Prostate gland (tissue), 2 donors: ENCODE results near the gene ZDHHC19.

Experiments used
- POLR2A ChIP-seq: fragments of 450-650 bp; IDR thresholded peaks from one replicate; pipeline ENCODE4 v1.6.1; 2016; ENCODE audit warnings: antibody characterized with exemption, mild to moderate bottlenecking
- TF ChIP-seq, protein P1 (sequence below), 4 experiments: fragments of 200-600 bp in 2 of 4; fragments of 450-650 bp in 2 of 4; sonication (generic) in 2 of 4; IDR thresholded peaks; 1 replicate in 3 of 4; 2 replicates in 1 of 4; pipeline ENCODE4 v1.5.1; 2016 to 2019; ENCODE audit warnings: antibody characterized with exemption in 4 of 4, mild to moderate bottlenecking in 2 of 4, moderate library complexity in 2 of 4

DNA sequence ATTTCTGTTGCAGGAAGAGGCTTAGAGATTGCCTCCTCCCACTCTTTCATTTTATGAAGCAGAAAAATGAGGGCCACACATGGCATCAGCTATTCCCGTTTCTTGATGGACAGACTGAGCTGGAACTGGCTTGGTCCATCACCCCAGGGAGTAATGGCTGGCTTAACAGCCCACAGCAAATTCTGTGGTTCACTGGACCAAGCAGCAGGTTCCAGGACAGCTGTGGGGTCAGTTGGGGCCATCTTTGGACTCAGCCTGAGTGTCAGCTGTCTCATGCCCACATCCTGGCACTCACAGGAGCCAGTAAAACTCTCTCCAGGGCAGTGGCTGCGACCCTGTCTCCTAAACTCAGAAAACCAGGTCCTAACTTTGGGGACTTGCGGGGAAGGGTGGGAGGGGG, 36.5 kb downstream of the ZDHHC19 start:
- no peak for TF ChIP-seq POLR2A
- TF ChIP-seq, protein P1, sequence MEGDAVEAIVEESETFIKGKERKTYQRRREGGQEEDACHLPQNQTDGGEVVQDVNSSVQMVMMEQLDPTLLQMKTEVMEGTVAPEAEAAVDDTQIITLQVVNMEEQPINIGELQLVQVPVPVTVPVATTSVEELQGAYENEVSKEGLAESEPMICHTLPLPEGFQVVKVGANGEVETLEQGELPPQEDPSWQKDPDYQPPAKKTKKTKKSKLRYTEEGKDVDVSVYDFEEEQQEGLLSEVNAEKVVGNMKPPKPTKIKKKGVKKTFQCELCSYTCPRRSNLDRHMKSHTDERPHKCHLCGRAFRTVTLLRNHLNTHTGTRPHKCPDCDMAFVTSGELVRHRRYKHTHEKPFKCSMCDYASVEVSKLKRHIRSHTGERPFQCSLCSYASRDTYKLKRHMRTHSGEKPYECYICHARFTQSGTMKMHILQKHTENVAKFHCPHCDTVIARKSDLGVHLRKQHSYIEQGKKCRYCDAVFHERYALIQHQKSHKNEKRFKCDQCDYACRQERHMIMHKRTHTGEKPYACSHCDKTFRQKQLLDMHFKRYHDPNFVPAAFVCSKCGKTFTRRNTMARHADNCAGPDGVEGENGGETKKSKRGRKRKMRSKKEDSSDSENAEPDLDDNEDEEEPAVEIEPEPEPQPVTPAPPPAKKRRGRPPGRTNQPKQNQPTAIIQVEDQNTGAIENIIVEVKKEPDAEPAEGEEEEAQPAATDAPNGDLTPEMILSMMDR (IDR thresholded peaks at IDR 0.05) = no peak
